SK-N-DZ (cell line): ENCODE measurements around the gene JPH4.

Experiments
- DNase-seq: peaks from one replicate; pipeline ENCODE4 v3.0.0-alpha.2; 2015; ENCODE audit warnings: low spot score

JPH4 gene

GRCh38 chr14:23530375-23531055 lies 48.1 kb downstream of the JPH4 start:
- no peak for DNase-seq

- no peak for DNase-seq
Measured at GRCh38 chr14:23529016-23529415, 49.6 kb downstream of the JPH4 start.

GRCh38 chr14:23528555-23528954 lies 50.0 kb downstream of the JPH4 start:
- DNase-seq = no peak

GRCh38 chr14:23525611-23526010 lies 53.0 kb downstream of the JPH4 start:
- no peak for DNase-seq

- DNase-seq = no peak
Measured at GRCh38 chr14:23524954-23525353, 53.6 kb downstream of the JPH4 start.

GRCh38 chr14:23523229-23524016 lies 55.2 kb downstream of the JPH4 start:
- DNase-seq = no peak

GRCh38 chr14:23522643-23523198 lies 55.9 kb downstream of the JPH4 start:
- DNase-seq = no peak

GRCh38 chr14:23521785-23522640 lies 56.6 kb downstream of the JPH4 start:
- DNase-seq = no peak

GRCh38 chr14:23520899-23521533 lies 57.6 kb downstream of the JPH4 start:
- DNase-seq = no peak

GRCh38 chr14:23518709-23519108 lies 59.9 kb downstream of the JPH4 start:
- no peak for DNase-seq
